H1 (cell line): Measurements from ENCODE around the gene RSPH6A. TPM values are rescaled to one million over a fixed set of nuclear protein-coding genes. Genes with fewer than 3 reads are reported as not detected.

Experiments
- CTCF ChIA-PET: fragments of 300-600 bp; sonication (Branson Sonifier 250); formaldehyde crosslinking; loops from one replicate; lab custom pipeline; 2021; ENCODE audit not compliant: partially characterized antibody; lab: Charles Lee
- POLR2A ChIA-PET: fragments of 300-600 bp; sonication (Branson Sonifier 250); formaldehyde crosslinking; loops from one replicate; lab custom pipeline; 2021; ENCODE audit warnings: inconsistent platforms; ENCODE audit not compliant: partially characterized antibody; lab: Charles Lee
- DNase-seq, 2 experiments: peaks; one replicate each; pipeline versions ENCODE4 v3.0.0 to v3.0.0-alpha.2; 2010 to 2022; ENCODE audit warnings: low spot score in 2 of 2, low read depth in 1 of 2, mixed read lengths in 1 of 2
- FAIRE-seq: peaks from 2 replicates; lab custom pipeline; 2011; peaks lifted over from hg19 to GRCh38; lab: Jason Lieb, UNC
- H2AFZ ChIP-seq: 2 replicates; pipeline ENCODE4 v1.8.1; 2012; ENCODE audit warnings: low read length, inconsistent platforms
- H2AK5ac ChIP-seq: 2 replicates; pipeline ENCODE4 v1.6.1; 2013; ENCODE audit warnings: low read depth, low read length
- H2BK120ac ChIP-seq: replicated peaks from 2 replicates; pipeline ENCODE3; 2013; ENCODE audit warnings: low read depth, low read length, inconsistent platforms
- H2BK12ac ChIP-seq: 2 replicates; pipeline ENCODE4 v1.6.1; 2013; ENCODE audit warnings: low read depth, low read length
- H2BK15ac ChIP-seq: 2 replicates; pipeline ENCODE4 v1.6.1; 2013; ENCODE audit warnings: low read length
- H2BK20ac ChIP-seq: 2 replicates; pipeline ENCODE4 v1.6.1; 2013; ENCODE audit warnings: low read length
- H2BK5ac ChIP-seq: 2 replicates; pipeline ENCODE4 v1.6.1; 2013; ENCODE audit warnings: low read depth, low read length
- H3K14ac ChIP-seq: 2 replicates; pipeline ENCODE4 v1.6.1; 2013; ENCODE audit warnings: inconsistent platforms; ENCODE audit not compliant: insufficient read length
- H3K18ac ChIP-seq: 2 replicates; pipeline ENCODE4 v1.6.1; 2013; ENCODE audit warnings: low read length; ENCODE audit errors: extremely low read depth
- H3K23ac ChIP-seq: 2 replicates; pipeline ENCODE4 v1.6.1; 2013; ENCODE audit warnings: inconsistent platforms; ENCODE audit not compliant: insufficient read length
- H3K23me2 ChIP-seq: 2 replicates; pipeline ENCODE4 v1.6.1; 2013; ENCODE audit warnings: low read depth, low read length
- H3K27ac ChIP-seq: 2 replicates; pipeline ENCODE4 v1.6.1; 2011; ENCODE audit warnings: low read depth, low read length, inconsistent platforms
- H3K27me3 ChIP-seq, 4 experiments: replicated peaks in 1 of 4; 1 replicate in 1 of 4; 2 replicates in 3 of 4; pipeline versions ENCODE4 v1.6.1 to v1.8.1; 2011 to 2013; ENCODE audit warnings: low read length in 3 of 4, mild to moderate bottlenecking in 3 of 4, inconsistent platforms in 2 of 4, mixed read lengths in 2 of 4, moderate library complexity in 1 of 4; ENCODE audit not compliant: control insufficient read depth in 3 of 4, insufficient read depth in 3 of 4; ENCODE audit errors: extremely low read depth in 1 of 4
- H3K36me3 ChIP-seq, 4 experiments: 2 replicates each; pipeline versions ENCODE4 v1.6.1 to v1.8.1; 2011 to 2013; ENCODE audit warnings: mild to moderate bottlenecking in 4 of 4, low read length in 3 of 4, moderate library complexity in 2 of 4, control low read depth in 1 of 4, inconsistent platforms in 1 of 4; ENCODE audit not compliant: insufficient read depth in 4 of 4, control insufficient read depth in 2 of 4
- H3K4ac ChIP-seq: replicated peaks from 2 replicates; pipeline ENCODE3; 2013; ENCODE audit warnings: low read length, low read depth, mixed read lengths, inconsistent platforms; ENCODE audit not compliant: insufficient read length
- H3K4me1 ChIP-seq, 4 experiments: replicated peaks in 1 of 4; 1 replicate in 1 of 4; 2 replicates in 3 of 4; pipeline versions ENCODE4 v1.6.1 to v1.8.1; 2011 to 2013; ENCODE audit warnings: low read length in 3 of 4, inconsistent platforms in 2 of 4, mixed read lengths in 1 of 4; ENCODE audit not compliant: insufficient read depth in 4 of 4, control insufficient read depth in 3 of 4
- H3K4me2 ChIP-seq, 2 experiments: 2 replicates each; pipeline versions ENCODE4 v1.6.1 to v1.8.1; 2011 to 2013; ENCODE audit warnings: low read depth in 2 of 2, low read length in 2 of 2, control low read depth in 1 of 2, inconsistent platforms in 1 of 2, mild to moderate bottlenecking in 1 of 2; ENCODE audit not compliant: insufficient read depth in 1 of 2
- H3K4me3 ChIP-seq, 4 experiments: fragments of 200-600, 300-600 bp in 1 of 4; sonication (generic), shearing (Covaris generic), sonication (Bioruptor Twin) in 1 of 4; 2 replicates each; pipeline versions ENCODE4 v1.5.1 to v1.8.1; 2011 to 2016; ENCODE audit warnings: low read length in 4 of 4, low read depth in 3 of 4, control low read depth in 2 of 4, inconsistent platforms in 2 of 4, mild to moderate bottlenecking in 2 of 4, mixed read lengths in 1 of 4, moderate library complexity in 1 of 4; ENCODE audit not compliant: insufficient read depth in 2 of 4; ENCODE audit errors: extremely low read depth in 1 of 4
- H3K56ac ChIP-seq: replicated peaks from 2 replicates; pipeline ENCODE3; 2013; ENCODE audit warnings: low read depth, mild to moderate bottlenecking, mixed read lengths, low read length, inconsistent platforms; ENCODE audit not compliant: insufficient read length
- H3K79me1 ChIP-seq: 2 replicates; pipeline ENCODE4 v1.6.1; 2013; ENCODE audit warnings: low read depth, low read length, control low read depth
- H3K79me2 ChIP-seq, 2 experiments: 2 replicates each; pipeline versions ENCODE4 v1.6.1 to v1.8.1; 2012 to 2013; ENCODE audit warnings: low read length in 2 of 2, mild to moderate bottlenecking in 2 of 2, inconsistent platforms in 1 of 2; ENCODE audit not compliant: insufficient read depth in 2 of 2, control insufficient read depth in 1 of 2
- H3K9ac ChIP-seq, 4 experiments: replicated peaks in 1 of 4; 1 replicate in 1 of 4; 2 replicates in 3 of 4; pipeline versions ENCODE4 v1.6.1 to v1.8.1; 2011 to 2013; ENCODE audit warnings: low read depth in 3 of 4, low read length in 3 of 4, control low read depth in 2 of 4, mild to moderate bottlenecking in 2 of 4, moderate library complexity in 2 of 4, inconsistent platforms in 1 of 4; ENCODE audit errors: extremely low read depth in 1 of 4
- H3K9me3 ChIP-seq, 2 experiments: 2 replicates each; pipeline versions ENCODE4 v1.6.1 to v1.8.1; 2012 to 2013; ENCODE audit warnings: mild to moderate bottlenecking in 2 of 2, moderate library complexity in 2 of 2, control low read depth in 1 of 2, inconsistent platforms in 1 of 2, low read depth in 1 of 2, low read length in 1 of 2, mixed read lengths in 1 of 2; ENCODE audit not compliant: insufficient read depth in 2 of 2
- H4K20me1 ChIP-seq, 2 experiments: replicated peaks in 1 of 2; 2 replicates each; pipeline versions ENCODE3 to v1.8.1; 2011 to 2013; ENCODE audit warnings: inconsistent platforms in 2 of 2, low read length in 2 of 2, mild to moderate bottlenecking in 1 of 2; ENCODE audit not compliant: insufficient read depth in 2 of 2, control insufficient read depth in 1 of 2
- H4K5ac ChIP-seq: 2 replicates; pipeline ENCODE4 v1.6.1; 2013; ENCODE audit warnings: low read length, low read depth, mixed read lengths, inconsistent platforms; ENCODE audit not compliant: insufficient read length
- H4K8ac ChIP-seq: 2 replicates; pipeline ENCODE4 v1.8.0; 2013; ENCODE audit warnings: mild to moderate bottlenecking, moderate library complexity, low read length, inconsistent platforms; ENCODE audit not compliant: insufficient read depth; ENCODE audit errors: extremely low read depth
- H4K91ac ChIP-seq: replicated peaks from 2 replicates; pipeline ENCODE3; 2013; ENCODE audit warnings: low read length, mixed read lengths, inconsistent platforms; ENCODE audit not compliant: insufficient read length
- ATF3 ChIP-seq: IDR thresholded peaks from 2 replicates; pipeline ENCODE4 v1.6.1; 2011; ENCODE audit warnings: low read depth, mild to moderate bottlenecking, low read length; ENCODE audit not compliant: insufficient read depth
- CBX5 ChIP-seq: fragments of 300-800, 300-1000 bp; sonication (generic); IDR thresholded peaks from 2 replicates; pipeline ENCODE4 v1.7.1; 2016; ENCODE audit warnings: antibody characterized with exemption, low read length, low read depth
- CREB1 ChIP-seq: IDR thresholded peaks from 2 replicates; pipeline ENCODE4 v1.6.1; 2012; ENCODE audit warnings: inconsistent platforms
- EGR1 ChIP-seq: IDR thresholded peaks from 2 replicates; pipeline ENCODE4 v1.6.1; 2011; ENCODE audit warnings: low read depth, low read length, borderline replicate concordance
- MAX ChIP-seq: IDR thresholded peaks from 2 replicates; pipeline ENCODE4 v1.6.1; 2012; ENCODE audit warnings: inconsistent platforms
- NANOG ChIP-seq: IDR thresholded peaks from 2 replicates; pipeline ENCODE4 v1.6.1; 2011; ENCODE audit warnings: low read length, low read depth, mild to moderate bottlenecking, inconsistent platforms; ENCODE audit not compliant: insufficient read depth, poor library complexity, severe bottlenecking
- RNF2 ChIP-seq: fragments of 200-900, 300-1000 bp; sonication (generic); IDR thresholded peaks from 2 replicates; pipeline ENCODE4 v1.7.1; 2016; ENCODE audit warnings: borderline replicate concordance, low read depth, mild to moderate bottlenecking, antibody characterized with exemption, low read length; ENCODE audit not compliant: poor library complexity, severe bottlenecking; ENCODE audit errors: missing control alignments
- SIN3A ChIP-seq, 2 experiments: IDR thresholded peaks in 1 of 2; conservative IDR thresholded peaks in 1 of 2; 2 replicates each; pipeline ENCODE4 v1.6.1; 2011 to 2012; ENCODE audit warnings: low read length in 2 of 2, improper control_type of control experiment in 1 of 2, low read depth in 1 of 2, mild to moderate bottlenecking in 1 of 2
- TAF1 ChIP-seq: IDR thresholded peaks from 2 replicates; pipeline ENCODE4 v1.6.1; 2011; ENCODE audit warnings: mild to moderate bottlenecking, low read depth, low read length
- WGBS, 2 experiments: shearing (Covaris generic) in 1 of 2; methylation state at CpG; one replicate each; pipeline versions ENCODE4 v1.1.6 to v1.1.7; 2013 to 2015; ENCODE audit warnings: low lambda C conversion rate in 2 of 2, mixed read lengths in 2 of 2, inconsistent platforms in 1 of 2, low coverage in 1 of 2, missing lambda C conversion rate in 1 of 2; ENCODE audit not compliant: insufficient replicate concordance in 2 of 2, insufficient coverage in 1 of 2, insufficient read length in 1 of 2; ENCODE audit errors: extremely low coverage in 1 of 2, missing lambda C conversion rate in 1 of 2; 5-methylcytosine and 5-hydroxymethylcytosine counted together
- polyA plus RNA-seq, 7 experiments: library from polyadenylated mRNA; depleted of rRNA in 3 of 7; stranded (reverse) in 5 of 7; unstranded in 2 of 7; fragments of >200 nt in 5 of 7; fragments of 200-250 nt in 2 of 7; gene quantifications; 1 replicate in 5 of 7; 2 replicates in 1 of 7; 4 replicates in 1 of 7; pipeline versions ENCODE4 v1.2.1 to v1.2.3, GENCODE V29; 2011 to 2013; ENCODE audit warnings: missing spikeins in 2 of 7, mixed read lengths in 2 of 7
- total RNA-seq: library from RNA; stranded (reverse); fragmentation: NEBNext Ultra II Directional; extraction: Animal tissue kit (Norgen Biotek cat#: 25700); gene quantifications from 2 replicates; pipeline ENCODE4 v1.2.1, GENCODE V29; 2021

Gene RSPH6A
- total and polyA plus RNA-seq, 2 of the 8 experiments (the other 6 are each of a cell fraction or from before 2014, with no cell fraction given) = 0.05 to 0.19 TPM

GRCh38 chr19:45815481-45816216 lies 541 bp upstream of the RSPH6A start:
- H4K5ac ChIP-seq = peak overlapping the region; percentile 52
- FAIRE-seq = no peak
- H2AFZ ChIP-seq = no peak overlapping the region
- H3K79me1 ChIP-seq = no peaks in the 10 kb centered on the region; the same call in 1 of the 2 replicates
- no peaks in the 10 kb centered on the region for H3K9me3 ChIP-seq
- peak overlapping the region; percentile 78 for H3K18ac ChIP-seq
- H2AK5ac ChIP-seq = no peak overlapping the region
- H2BK15ac ChIP-seq = no peak overlapping the region
- H4K8ac ChIP-seq = peak overlapping the region; percentile 75; the same call in 1 of the 2 replicates
- peak overlapping the region; percentile 64; the same call in 1 of the 2 replicates for H2BK5ac ChIP-seq
- WGBS, 2 experiments = 1% methylated on average over 17 of the region's 44 CpGs; no CpG with 5 or more reads in 1 of the 2 experiments
- ChIA-PET POLR2A (interaction anchor here (0.6 to 12.6 kb wide), 13 partner anchors 10 to 70 kb away, joined by 3 to 175 read pairs (median 7); partner anchors contain the start of genes DMWD, FOXA3, SIX5 and SYMPK), CTCF (interaction anchor here (0.6 to 8.8 kb wide), 17 partner anchors 12 to 847 kb away, joined by 3 to 107 read pairs (median 6); partner anchors contain the start of gene SIX5)
- no peak overlapping the region for H3K23ac ChIP-seq
- DNase-seq = peak; percentile 67 to 87
- peak overlapping the region; percentile 78 for H3K56ac ChIP-seq
- H4K20me1 ChIP-seq = peaks cover 0 to under 1% of the 10 kb centered on the region in 2 experiments
- no peak overlapping the region for H3K14ac ChIP-seq
- H4K91ac ChIP-seq = peak overlapping the region; percentile 45
- H3K27me3 ChIP-seq = no peaks in the 10 kb centered on the region
- H3K4me2 ChIP-seq = peak overlapping the region; percentile 85 to 88
- no peak overlapping the region for H2BK12ac ChIP-seq
- peaks cover 16% of the 10 kb centered on the region for H3K23me2 ChIP-seq
- no peaks in the 10 kb centered on the region for H3K79me2 ChIP-seq
- peak overlapping the region; percentile 12 for H3K4ac ChIP-seq
- H2BK120ac ChIP-seq = no peak overlapping the region
- peaks cover 0 to 23% (median 20%) of the 10 kb centered on the region in 4 experiments; a peak in 6 of 7 replicates for H3K4me1 ChIP-seq
- H3K27ac ChIP-seq = peak overlapping the region; percentile 86; the same call in 1 of the 2 replicates
- H3K36me3 ChIP-seq = peaks cover 0 to 7% (median 1%) of the 10 kb centered on the region in 4 experiments; a peak in 5 of 8 replicates
- peak overlapping the region in 3 of 4 experiments; percentile 70 to 85 (median 78); a peak in 6 of 7 replicates for H3K9ac ChIP-seq
- peak overlapping the region; percentile 52 to 68 (median 56) for H3K4me3 ChIP-seq
- H2BK20ac ChIP-seq = no peak overlapping the region
- TF ChIP-seq ATF3 (no peak), SIN3A (conservative IDR thresholded peaks at IDR 0.05 in 1 of 2, IDR thresholded peaks at IDR 0.05 in 1 of 2; ENCODE audit: low read depth in 1 of 2, low read length in 2 of 2) (peak in 1 of 2 experiments; percentile 14; a peak in 2 of 4 replicates), CBX5 (no peak), CREB1 (peak; percentile 79), TAF1 (0 out of 2 replicates have a peak, but pooled peaks have one; percentile 18), NANOG (no peak), RNF2 (no peak), EGR1 (peak; percentile 45; the same call in 1 of the 2 replicates), MAX (peak; percentile 36; the same call in 1 of the 2 replicates)
